CD14-positive monocyte (primary cell): ENCODE measurements around the gene MRGPRX1. TPM values are rescaled to one million over a fixed set of nuclear protein-coding genes. Genes with fewer than 3 reads are reported as not detected.

Experiments
- DNase-seq, 3 donors: peaks; one replicate each; pipeline ENCODE4 v3.0.0-alpha.2; 2011 to 2022
- H2AFZ ChIP-seq: 2 replicates; pipeline ENCODE4 v1.6.0; 2012; ENCODE audit warnings: mild to moderate bottlenecking, low read depth, low read length, inconsistent platforms; ENCODE audit not compliant: insufficient read depth, poor library complexity, severe bottlenecking
- H3K27ac ChIP-seq, 2 donors: 1 replicate in 1 of 2; 2 replicates in 1 of 2; pipeline ENCODE4 v1.5.1; 2012 to 2013; ENCODE audit warnings: low read length in 2 of 2, control low read depth in 1 of 2, inconsistent platforms in 1 of 2, low read depth in 1 of 2, mild to moderate bottlenecking in 1 of 2
- H3K27me3 ChIP-seq, 2 donors: one replicate each; pipeline versions ENCODE4 v1.6.0 to v1.6.1; 2011 to 2013; ENCODE audit warnings: low read length in 2 of 2; ENCODE audit not compliant: control insufficient read depth in 2 of 2, insufficient read depth in 2 of 2
- H3K36me3 ChIP-seq, 2 donors: replicated peaks in 1 of 2; 1 replicate in 1 of 2; 2 replicates in 1 of 2; pipeline versions ENCODE4 v1.5.1 to v1.6.1; 2012 to 2013; ENCODE audit warnings: low read length in 2 of 2, control low read depth in 1 of 2, inconsistent platforms in 1 of 2, mild to moderate bottlenecking in 1 of 2; ENCODE audit not compliant: insufficient read depth in 2 of 2, control insufficient read depth in 1 of 2
- H3K4me1 ChIP-seq, 2 donors: 1 replicate in 1 of 2; 2 replicates in 1 of 2; pipeline versions ENCODE4 v1.5.1 to v1.6.1; 2012 to 2013; ENCODE audit warnings: low read length in 2 of 2, control low read depth in 1 of 2, inconsistent platforms in 1 of 2, mild to moderate bottlenecking in 1 of 2, moderate library complexity in 1 of 2; ENCODE audit not compliant: insufficient read depth in 2 of 2, control insufficient read depth in 1 of 2
- H3K4me2 ChIP-seq: replicated peaks from 2 replicates; pipeline ENCODE3; 2012; ENCODE audit warnings: low read length, moderate library complexity, mild to moderate bottlenecking; ENCODE audit not compliant: poor library complexity, severe bottlenecking; ENCODE audit errors: extremely low read depth
- H3K4me3 ChIP-seq, 3 experiments: fragments of 200-600 bp in 1 of 3; sonication (generic) in 1 of 3; replicated peaks in 1 of 3; 1 replicate in 2 of 3; 2 replicates in 1 of 3; pipeline ENCODE4 v1.5.1; 2011 to 2013; ENCODE audit warnings: low read length in 3 of 3, mild to moderate bottlenecking in 3 of 3, control low read depth in 2 of 3, low read depth in 2 of 3, inconsistent platforms in 1 of 3, moderate library complexity in 1 of 3
- H3K79me2 ChIP-seq: 2 replicates; pipeline ENCODE4 v1.6.0; 2012; ENCODE audit warnings: mild to moderate bottlenecking, control low read depth, inconsistent platforms, low read length, moderate library complexity; ENCODE audit not compliant: insufficient read depth
- H3K9ac ChIP-seq: 2 replicates; pipeline ENCODE4 v1.6.0; 2017; ENCODE audit warnings: low read length, mild to moderate bottlenecking; ENCODE audit not compliant: insufficient read depth, poor library complexity, severe bottlenecking
- H3K9me3 ChIP-seq, 2 donors: replicated peaks in 1 of 2; 1 replicate in 1 of 2; 2 replicates in 1 of 2; pipeline versions ENCODE4 v1.5.1 to v1.6.1; 2012 to 2013; ENCODE audit warnings: low read length in 2 of 2, control low read depth in 1 of 2; ENCODE audit not compliant: control insufficient read depth in 1 of 2, insufficient read depth in 1 of 2
- H4K20me1 ChIP-seq: 2 replicates; pipeline ENCODE4 v1.6.0; 2012; ENCODE audit warnings: mild to moderate bottlenecking, low read length, control low read depth, moderate library complexity; ENCODE audit not compliant: insufficient read depth
- H3K27ac Mint-ChIP-seq, 7 donors: one replicate each; pipeline ENCODE4 v1.8.0; 2020; ENCODE audit warnings: mild to moderate bottlenecking in 7 of 7, mixed read lengths in 7 of 7, moderate library complexity in 6 of 7, inconsistent platforms in 2 of 7
- H3K27me3 Mint-ChIP-seq, 3 donors: one replicate each; pipeline ENCODE4 v1.8.0; 2021 to 2022; ENCODE audit warnings: low read depth in 3 of 3, mild to moderate bottlenecking in 3 of 3, mixed read lengths in 3 of 3, moderate library complexity in 3 of 3, inconsistent platforms in 1 of 3
- H3K36me3 Mint-ChIP-seq, 2 donors: one replicate each; pipeline ENCODE4 v1.8.0; 2020; ENCODE audit warnings: mixed read lengths in 2 of 2, inconsistent platforms in 1 of 2, mild to moderate bottlenecking in 1 of 2
- H3K4me1 Mint-ChIP-seq: one replicate; pipeline ENCODE4 v1.8.0; 2020; ENCODE audit warnings: mild to moderate bottlenecking, mixed read lengths
- H3K4me3 Mint-ChIP-seq, 2 donors: one replicate each; pipeline ENCODE4 v1.8.0; 2020; ENCODE audit warnings: mild to moderate bottlenecking in 2 of 2, mixed read lengths in 2 of 2, moderate library complexity in 1 of 2
- H3K9me3 Mint-ChIP-seq, 7 donors: one replicate each; pipeline ENCODE4 v1.8.0; 2020 to 2022; ENCODE audit warnings: mixed read lengths in 7 of 7, mild to moderate bottlenecking in 6 of 7, moderate library complexity in 6 of 7, inconsistent platforms in 2 of 7
- CTCF ChIP-seq: fragments of 200-600 bp; IDR thresholded peaks from one replicate; pipeline ENCODE4 v1.8.0; 2022; ENCODE audit warnings: antibody characterized with exemption, mild to moderate bottlenecking
- WGBS: methylation state at CpG from one replicate; pipeline ENCODE4 v1.1.5; 2013; ENCODE audit warnings: missing lambda C conversion rate; ENCODE audit not compliant: insufficient coverage; 5-methylcytosine and 5-hydroxymethylcytosine counted together
- intact Hi-C, 2 donors: fragments of 100-400 bp; cut with micrococcal nuclease; formaldehyde crosslinking; loops; one replicate each; pipeline versions ENCODE4 v1.15.0 to v1.15.1; 2023
- polyA plus RNA-seq, 3 donors: library from polyadenylated mRNA; depleted of rRNA in 1 of 3; unstranded in 2 of 3; stranded (reverse) in 1 of 3; fragments of 300-500 nt in 2 of 3; fragments of >200 nt in 1 of 3; fragmentation: Illumina TruSeq in 2 of 3; gene quantifications; 1 replicate in 2 of 3; 2 replicates in 1 of 3; pipeline ENCODE4 v1.2.3, GENCODE V29; 2012 to 2021

MRGPRX1 gene
- polyA plus RNA-seq, 3 donors: not detected

- peaks cover 0 to 2% (median 2%) of the 10 kb centered on the region in 3 donors for H3K27me3 Mint-ChIP-seq
These were observed 17.4 kb upstream of the MRGPRX1 start for GRCh38 chr11:18956630-18957029.

GRCh38 chr11:18936002-18936673 is 3.1 kb downstream of the MRGPRX1 start:
- peaks cover 0 to 4% (median 0%) of the 10 kb centered on the region in 7 donors for H3K9me3 Mint-ChIP-seq

More at GRCh38 chr11:18956630-18957029, 17.4 kb upstream of the MRGPRX1 start:
- H3K79me2 ChIP-seq: no peaks in the 10 kb centered on the region
- intact Hi-C loops: no loop called here
- no peak for DNase-seq
- Mint-ChIP-seq H3K4me1 (no peaks in the 10 kb centered on the region), H3K9me3 (peaks cover 0 to 5% (median 2%) of the 10 kb centered on the region in 7 donors), H3K36me3 (no peaks in the 10 kb centered on the region), H3K4me3 (no peak overlapping the region), H3K27ac (no peak overlapping the region)
- no peak overlapping the region for H3K9ac ChIP-seq
- no peak overlapping the region for H3K27ac ChIP-seq
- no peaks in the 10 kb centered on the region for H3K9me3 ChIP-seq
- no peaks in the 10 kb centered on the region for H3K27me3 ChIP-seq
- H3K36me3 ChIP-seq: no peaks in the 10 kb centered on the region
- no peak overlapping the region for H3K4me3 ChIP-seq
- no peak overlapping the region for H2AFZ ChIP-seq
- no peak for TF ChIP-seq CTCF
- WGBS: 96% methylated on average over 15 of the region's 16 CpGs
- H3K4me1 ChIP-seq: no peaks in the 10 kb centered on the region
- H3K4me2 ChIP-seq: no peak overlapping the region
- no peaks in the 10 kb centered on the region for H4K20me1 ChIP-seq

More at GRCh38 chr11:18936002-18936673, 3.1 kb downstream of the MRGPRX1 start:
- Histone ChIP-seq H3K36me3 (no peaks in the 10 kb centered on the region), H3K27ac (no peak overlapping the region), H2AFZ (no peak overlapping the region), H3K9me3 (no peaks in the 10 kb centered on the region), H3K4me1 (no peaks in the 10 kb centered on the region), H3K9ac (no peak overlapping the region), H4K20me1 (no peaks in the 10 kb centered on the region), H3K79me2 (no peaks in the 10 kb centered on the region), H3K4me3 (no peak overlapping the region), H3K4me2 (no peak overlapping the region), H3K27me3 (no peaks in the 10 kb centered on the region)
- no peak for DNase-seq
- intact Hi-C loops: no loop called here
- no peak overlapping the region for H3K27ac Mint-ChIP-seq
- peaks cover 0 to 1% (median 0%) of the 10 kb centered on the region in 3 donors for H3K27me3 Mint-ChIP-seq
- WGBS: 90% methylated on average over 1 of the region's 5 CpGs
- H3K4me1 Mint-ChIP-seq: no peaks in the 10 kb centered on the region
- H3K4me3 Mint-ChIP-seq: no peak overlapping the region
- TF ChIP-seq CTCF: no peak
- no peaks in the 10 kb centered on the region for H3K36me3 Mint-ChIP-seq
